Sciatic nerve (tissue), 2 donors: Measurements from ENCODE around the gene LRRC10B. TPM values are rescaled to one million over a fixed set of nuclear protein-coding genes. Genes with fewer than 3 reads are reported as not detected.

ENCODE experiments used
- ATAC-seq: fragments of 200-7000 bp; cut with Tn5 transposase; one replicate; pipeline ENCODE4 v1.9.1; 2020; ENCODE audit warnings: mild to moderate bottlenecking, moderate library complexity
- DNase-seq: peaks from one replicate; pipeline ENCODE4 v3.0.0-alpha.2; 2020; ENCODE audit warnings: low spot score
- intact Hi-C: fragments of 100-400 bp; cut with DNase I; formaldehyde crosslinking; loops from one replicate; pipeline ENCODE4 v1.14.2; 2022
- total RNA-seq: library from RNA; stranded (reverse); fragmentation: NEBNext Ultra II Directional; extraction: Animal tissue kit (Norgen Biotek cat#: 25700); gene quantifications from one replicate; pipeline ENCODE4 v1.2.1, GENCODE V29; 2021
- donor health status: DM: no; HTN: no; CAD: no.
- donor health status: DM: no; HTN: no; CAD: no.

Gene LRRC10B
- total RNA-seq, 1 donor from 2014 or later: 0.98 TPM

GRCh38 chr11:61539006-61539405, 30.5 kb downstream of the LRRC10B start:
- DNase-seq (no peak), ATAC-seq (peak; percentile 56)
- intact Hi-C loops: no loop called here

- ATAC-seq (no peak), DNase-seq (no peak)
- intact Hi-C loops: no loop called here
Observed at GRCh38 chr11:61539831-61540357, 31.3 kb downstream of the LRRC10B start.

- ATAC-seq (no peak), DNase-seq (no peak)
- intact Hi-C loops: no loop called here
Observed at GRCh38 chr11:61540528-61540927, 32.0 kb downstream of the LRRC10B start.

- ATAC-seq (peak; percentile 49), DNase-seq (no peak)
- intact Hi-C loops: no loop called here
Observed at GRCh38 chr11:61541598-61541997, 33.0 kb downstream of the LRRC10B start.

- intact Hi-C loops: no loop called here
- ATAC-seq (peak; percentile 3), DNase-seq (no peak)
Observed at GRCh38 chr11:61542024-61542461, 33.5 kb downstream of the LRRC10B start.

GRCh38 chr11:61542705-61543104, 34.2 kb downstream of the LRRC10B start:
- DNase-seq (no peak), ATAC-seq (no peak)
- intact Hi-C loops: no loop called here

GRCh38 chr11:61543606-61544306, 35.2 kb downstream of the LRRC10B start:
- intact Hi-C loops: no loop called here

GRCh38 chr11:61544466-61544865, 35.9 kb downstream of the LRRC10B start:
- no peak for ATAC-seq
- no peak for DNase-seq
- intact Hi-C loops: no loop called here

More at GRCh38 chr11:61543606-61544306, 35.2 kb downstream of the LRRC10B start:
- no peak for ATAC-seq
- DNase-seq: no peak

GRCh38 chr11:61545341-61545740, 36.8 kb downstream of the LRRC10B start:
- no peak for ATAC-seq
- intact Hi-C loops: no loop called here
- DNase-seq: no peak

- intact Hi-C loops: no loop called here
- no peak for ATAC-seq
- DNase-seq: no peak
Observed at GRCh38 chr11:61545921-61546320, 37.4 kb downstream of the LRRC10B start.

GRCh38 chr11:61546663-61547062, 38.1 kb downstream of the LRRC10B start:
- DNase-seq (no peak), ATAC-seq (no peak)
- intact Hi-C loops: no loop called here

- ATAC-seq (no peak), DNase-seq (no peak)
- intact Hi-C loops: no loop called here
Observed at GRCh38 chr11:61547246-61547645, 38.7 kb downstream of the LRRC10B start.

GRCh38 chr11:61549177-61549576, 40.6 kb downstream of the LRRC10B start:
- no peak for DNase-seq
- intact Hi-C loops: no loop called here
- no peak for ATAC-seq

GRCh38 chr11:61549662-61550568, 41.4 kb downstream of the LRRC10B start:
- intact Hi-C loops: no loop called here
- ATAC-seq: no peak
- no peak for DNase-seq

GRCh38 chr11:61550665-61551227, 42.2 kb downstream of the LRRC10B start:
- no peak for DNase-seq
- intact Hi-C loops: no loop called here
- no peak for ATAC-seq

GRCh38 chr11:61551634-61552033, 43.1 kb downstream of the LRRC10B start:
- ATAC-seq (no peak), DNase-seq (no peak)
- intact Hi-C loops: no loop called here

GRCh38 chr11:61552108-61552635, 43.6 kb downstream of the LRRC10B start:
- DNase-seq (no peak), ATAC-seq (no peak)
- intact Hi-C loops: no loop called here

GRCh38 chr11:61553373-61554171, 45.0 kb downstream of the LRRC10B start:
- no peak for DNase-seq
- intact Hi-C loops: no loop called here
- ATAC-seq: no peak
